ENCODE results near the gene PCDHGA8.

The PCDHGA8 gene

DNA sequence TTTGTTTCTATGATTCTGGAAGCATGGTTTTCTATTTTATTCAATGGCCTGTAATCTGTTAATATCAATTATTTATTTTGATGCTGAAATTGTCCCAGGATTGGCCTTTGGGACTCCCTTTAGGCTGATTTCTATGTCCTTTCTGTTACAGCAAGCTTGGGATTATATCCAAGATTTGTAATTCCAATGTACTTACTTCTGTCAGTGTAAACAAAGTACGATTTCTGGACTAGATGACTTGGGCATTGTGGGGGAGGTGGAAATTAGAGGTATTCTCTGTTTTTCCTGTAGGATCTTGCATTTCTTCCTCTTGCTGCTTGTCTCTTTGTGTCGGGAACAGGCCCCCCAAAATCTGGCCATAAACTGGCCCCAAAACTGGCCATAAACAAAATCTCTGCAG, 41.6 kb downstream of the PCDHGA8 start:
- no peak for DNase-seq (ENCODE audit: low spot score)

GRCh38 chr5:141437221-141437620, 44.8 kb downstream of the PCDHGA8 start:
- DNase-seq (ENCODE audit: low spot score): no peak

- DNase-seq (ENCODE audit: low spot score): no peak
Observed at GRCh38 chr5:141439411-141440141, 47.1 kb downstream of the PCDHGA8 start.

DNA sequence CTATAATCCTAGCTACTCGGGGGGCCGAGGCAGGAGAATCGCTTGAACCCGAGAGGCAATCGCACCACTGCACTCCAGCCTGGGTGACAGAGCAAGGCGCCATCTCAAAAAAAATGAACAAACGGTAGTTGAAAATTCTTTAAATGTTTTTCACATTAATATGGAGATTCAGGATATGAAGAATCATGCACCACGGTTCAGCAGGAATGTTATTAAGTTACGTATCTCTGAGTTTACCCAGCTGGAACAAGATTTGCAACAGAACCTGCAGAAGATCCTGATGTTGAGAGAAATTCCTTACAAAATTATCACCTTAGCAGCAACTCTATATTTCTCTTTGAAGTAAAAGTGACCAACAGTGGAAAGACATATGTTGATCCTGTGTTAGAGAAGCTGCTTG, 47.9 kb downstream of the PCDHGA8 start:
- no peak for DNase-seq (ENCODE audit: low spot score)

- no peak for DNase-seq (ENCODE audit: low spot score)
Observed at GRCh38 chr5:141441571-141442170, 49.2 kb downstream of the PCDHGA8 start.

Measured in putamen (tissue), 1 donor.